ENCODE measurements around the gene AQP3.
"Not testable (repeated sequence)": the region's sequence is repeated elsewhere in the genome, so short reads cannot be mapped to it uniquely, and the experiment has no call there.

AQP3 gene

GRCh38 chr9:33407061-33407460, 40.3 kb downstream of the AQP3 start:
- DNase-seq: no peak

GRCh38 chr9:33404788-33405362, 42.5 kb downstream of the AQP3 start:
- DNase-seq: no peak

GRCh38 chr9:33403941-33404787, 43.2 kb downstream of the AQP3 start:
- DNase-seq: no peak

GRCh38 chr9:33402371-33402770, 45.0 kb downstream of the AQP3 start, which contains the start of gene AQP7:
Gene AQP7, minus strand, starts transcription at chr9:33402568. Its CDS starts 1,306 bp downstream, at chr9:33401262.
- not testable (repeated sequence) for DNase-seq

- DNase-seq: not testable (repeated sequence)
Observed at GRCh38 chr9:33401809-33402208, 45.6 kb downstream of the AQP3 start.

GRCh38 chr9:33399047-33399446, 48.3 kb downstream of the AQP3 start:
- not testable (repeated sequence) for DNase-seq

GRCh38 chr9:33397801-33398200, 49.6 kb downstream of the AQP3 start:
- DNase-seq: not testable (repeated sequence)

GRCh38 chr9:33395159-33395879, 52.1 kb downstream of the AQP3 start:
- DNase-seq: not testable (repeated sequence)

GRCh38 chr9:33393986-33394385, 53.4 kb downstream of the AQP3 start:
- DNase-seq: not testable (repeated sequence)

GRCh38 chr9:33393581-33393980, 53.8 kb downstream of the AQP3 start:
- no peak for DNase-seq

- DNase-seq: not testable (repeated sequence)
Observed at GRCh38 chr9:33392591-33393021, 54.8 kb downstream of the AQP3 start.

Data from retina (tissue), 1 donor.